K562 (cell line): ENCODE data around the gene CHRNG. TPM values are rescaled to one million over a fixed set of nuclear protein-coding genes. Genes with fewer than 3 reads are reported as not detected.

ENCODE experiments used
- ATAC-seq: fragments of 200-7000 bp; cut with Tn5 transposase; 3 replicates; pipeline ENCODE4 v1.9.1; 2020; ENCODE audit warnings: moderate library complexity
- BruUV-seq: library from RNA; stranded (reverse); fragments of 400-500 nt; replicated peaks from 2 replicates; lab custom pipeline; 2021; lab: Mats Ljungman, UMichigan
- CTCF ChIA-PET: fragments of 300-600 bp; formaldehyde crosslinking; extraction: SDS; loops from one replicate; lab custom pipeline; 2021; ENCODE audit warnings: low intra/inter-chr PET ratio; lab: Yijun Ruan, JAX
- POLR2A ChIA-PET: fragments of 300-600, 350-650 bp; sonication (Branson Sonifier 250); formaldehyde crosslinking; extraction: SDS; loops from one replicate; lab custom pipeline; 2021; ENCODE audit warnings: antibody characterized with exemption, inconsistent platforms; lab: Yijun Ruan, JAX
- DNase-seq, 4 experiments: peaks; one replicate each; pipeline versions ENCODE4 v3.0.0 to v3.0.0-alpha.2; 2011 to 2018; ENCODE audit warnings: low spot score in 3 of 4, mixed read lengths in 3 of 4; ENCODE audit errors: extremely low read depth in 1 of 4
- FAIRE-seq: peaks from 2 replicates; lab custom pipeline; 2011; peaks lifted over from hg19 to GRCh38; lab: Jason Lieb, UNC
- H2AFZ ChIP-seq: 2 replicates; pipeline ENCODE4 v1.6.0; 2011; ENCODE audit warnings: low read depth, low read length, control low read depth, inconsistent platforms
- H3K27ac ChIP-seq: fragments of 200-600 bp; 3 replicates; pipeline ENCODE4 v1.8.0; 2011; ENCODE audit warnings: low read depth, mild to moderate bottlenecking, control low read depth, inconsistent platforms, low read length, moderate library complexity, mixed read lengths; ENCODE audit errors: extremely low read depth
- H3K27me3 ChIP-seq, 2 experiments: fragments of 300-600 bp in 1 of 2; 2 replicates in 1 of 2; 3 replicates in 1 of 2; pipeline versions ENCODE4 v1.6.0 to v1.8.0; 2011; ENCODE audit warnings: inconsistent platforms in 2 of 2, low read length in 2 of 2, mild to moderate bottlenecking in 1 of 2, mixed read lengths in 1 of 2, moderate library complexity in 1 of 2; ENCODE audit not compliant: control insufficient read depth in 2 of 2, insufficient read depth in 2 of 2
- H3K36me3 ChIP-seq: fragments of 300-600 bp; 3 replicates; pipeline ENCODE4 v1.8.0; 2011; ENCODE audit warnings: mild to moderate bottlenecking, low read length, inconsistent platforms; ENCODE audit not compliant: control insufficient read depth, insufficient read depth
- H3K4me1 ChIP-seq, 2 experiments: fragments of 200-600 bp in 1 of 2; replicated peaks in 1 of 2; 2 replicates in 1 of 2; 3 replicates in 1 of 2; pipeline versions ENCODE4 v1.5.1 to v1.8.0; 2011; ENCODE audit warnings: inconsistent platforms in 2 of 2, low read length in 2 of 2, mild to moderate bottlenecking in 1 of 2, mixed read lengths in 1 of 2, moderate library complexity in 1 of 2; ENCODE audit not compliant: control insufficient read depth in 2 of 2, insufficient read depth in 2 of 2
- H3K4me2 ChIP-seq: 2 replicates; pipeline ENCODE4 v1.6.1; 2011; ENCODE audit warnings: low read length, control low read depth, inconsistent platforms, mixed read lengths; ENCODE audit not compliant: insufficient read depth
- H3K4me3 ChIP-seq: fragments of 200-600 bp; sonication (generic), shearing (Covaris generic); 2 replicates; pipeline ENCODE4 v1.5.1; 2016; ENCODE audit warnings: control low read depth, inconsistent platforms
- H3K79me2 ChIP-seq: fragments of 200-600 bp; 3 replicates; pipeline ENCODE4 v1.8.0; 2011; ENCODE audit warnings: low read length, inconsistent platforms; ENCODE audit not compliant: control insufficient read depth, insufficient read depth
- H3K9ac ChIP-seq, 2 experiments: 2 replicates each; pipeline versions ENCODE4 v1.6.0 to v1.6.1; 2011; ENCODE audit warnings: low read depth in 2 of 2, low read length in 2 of 2, control low read depth in 1 of 2, inconsistent platforms in 1 of 2, mild to moderate bottlenecking in 1 of 2, mixed read lengths in 1 of 2; ENCODE audit not compliant: insufficient read depth in 1 of 2
- H3K9me1 ChIP-seq: one replicate; pipeline ENCODE4 v1.6.0; 2011; ENCODE audit warnings: inconsistent platforms, mild to moderate bottlenecking, low read length, moderate library complexity; ENCODE audit not compliant: control insufficient read depth, insufficient read depth
- H3K9me3 ChIP-seq: replicated peaks from 2 replicates; pipeline ENCODE4 v1.5.1; 2011; ENCODE audit warnings: low read depth, low read length, inconsistent platforms; ENCODE audit not compliant: control insufficient read depth, insufficient read depth
- H4K20me1 ChIP-seq: replicated peaks from 2 replicates; pipeline ENCODE4 v1.6.1; 2011; ENCODE audit warnings: low read length, inconsistent platforms, mixed read lengths; ENCODE audit not compliant: control insufficient read depth, insufficient read depth
- GABPB2 ChIP-seq: fragments of 250-450 bp; sonication (Bioruptor Pico); conservative IDR thresholded peaks from 2 replicates; pipeline ENCODE4 v1.5.1; 2021; ENCODE audit warnings: mild to moderate bottlenecking
- MGA ChIP-seq: fragments of 450-650 bp; IDR thresholded peaks from 2 replicates; pipeline ENCODE4 v1.6.1; 2016; ENCODE audit warnings: mild to moderate bottlenecking, moderate library complexity
- RAD21 ChIP-seq, 2 experiments: fragments of 250-450 bp in 1 of 2; fragments of 450-650 bp in 1 of 2; sonication (Bioruptor Pico) in 1 of 2; formaldehyde crosslinking in 1 of 2; IDR thresholded peaks in 1 of 2; conservative IDR thresholded peaks in 1 of 2; 2 replicates each; pipeline versions ENCODE4 v1.4.0 to v1.8.0; 2020 to 2022; ENCODE audit warnings: mild to moderate bottlenecking in 2 of 2, moderate library complexity in 1 of 2
- SMC3 ChIP-seq: conservative IDR thresholded peaks from 2 replicates; pipeline ENCODE4 v1.6.1; 2011; ENCODE audit warnings: low read depth, low read length, improper control_type of control experiment; ENCODE audit not compliant: insufficient read depth
- STAG1 ChIP-seq: sonication (generic); formaldehyde crosslinking; IDR thresholded peaks from 2 replicates; pipeline ENCODE4 v1.5.0; 2020; ENCODE audit warnings: missing genetic modification reagents, borderline replicate concordance
- ZBTB7A ChIP-seq: IDR thresholded peaks from 2 replicates; pipeline ENCODE4 v1.6.1; 2011; ENCODE audit warnings: low read depth, mild to moderate bottlenecking, low read length, moderate library complexity, borderline replicate concordance; ENCODE audit not compliant: control insufficient read depth
- WGBS: fragments of 100-300 bp; shearing (Covaris generic); methylation state at CpG from one replicate; pipeline ENCODE4 v1.1.6; 2016; ENCODE audit warnings: low coverage, mixed read lengths; ENCODE audit not compliant: insufficient coverage; ENCODE audit errors: missing lambda C conversion rate; 5-methylcytosine and 5-hydroxymethylcytosine counted together
- in situ Hi-C: fragments of 300-500 bp; cut with MboI; formaldehyde crosslinking; loops from 4 replicates; pipeline ENCODE4 v1.15.0; 2018; ENCODE audit warnings: inconsistent platforms, mixed read lengths
- intact Hi-C: fragments of 100-400 bp; cut with micrococcal nuclease; formaldehyde crosslinking; loops from 2 replicates; pipeline ENCODE4 v1.14.2; 2022
- polyA plus RNA-seq, 8 experiments: library from polyadenylated mRNA; depleted of rRNA in 4 of 8; stranded (reverse) in 5 of 8; unstranded in 3 of 8; fragments of >200 nt; fragmentation: Nextera tagmentation in 2 of 8; fragmentation: Illumina TruSeq in 1 of 8; extraction: Ambion mirVana in 2 of 8; extraction: Trizol in 1 of 8; gene quantifications; 2 replicates each; pipeline versions ENCODE4 v1.2.1 to v1.2.3, GENCODE V29; 2011 to 2014; ENCODE audit warnings: inconsistent platforms in 1 of 8, missing spikeins in 1 of 8
- total RNA-seq, 7 experiments: library from RNA; depleted of rRNA in 6 of 7; stranded (reverse); fragments of >200 nt in 6 of 7; fragmentation: Illumina TruSeq in 2 of 7; extraction: Trizol in 2 of 7; gene quantifications; 2 replicates each; pipeline versions ENCODE4 v1.2.1 to v1.2.3, GENCODE V29; 2011 to 2021; ENCODE audit warnings: low replicate concordance in 1 of 7
- TF ChIP-seq, protein P1 (sequence below), 2 experiments: IDR thresholded peaks; 2 replicates each; pipeline ENCODE4 v1.6.1; 2011; ENCODE audit warnings: borderline replicate concordance in 1 of 2, control low read depth in 1 of 2, low read depth in 1 of 2, low read length in 1 of 2, mild to moderate bottlenecking in 1 of 2, mixed read lengths in 1 of 2, moderate library complexity in 1 of 2; ENCODE audit not compliant: insufficient read depth in 1 of 2, insufficient read length in 1 of 2, poor library complexity in 1 of 2, severe bottlenecking in 1 of 2; ENCODE audit errors: extremely low read depth in 1 of 2

The CHRNG gene
- total and polyA plus RNA-seq, 9 of the 15 experiments (the other 6 are each of a cell fraction or from before 2014, with no cell fraction given) = not detected

GRCh38 chr2:232521959-232522622 lies 17.4 kb upstream of the CHRNG start:
- CTCF ChIA-PET = interaction anchor here (0.7 to 1.0 kb wide), 2 partner anchors 75 to 389 kb away, joined by 4 read pairs; no protein-coding TSS in a partner anchor
- no TSS peak for BruUV-seq
- intact Hi-C loops (loop anchor here (5.0 kb wide), 3 partner anchors 75 to 285 kb away; no protein-coding TSS in a partner anchor), in situ Hi-C loops (no loop called here)
- no peak overlapping the region for H2AFZ ChIP-seq
- DNase-seq (peak; percentile 38 to 85 (median 80)), FAIRE-seq (no peak), ATAC-seq (peak; percentile 81)
- no peaks in the 10 kb centered on the region for H4K20me1 ChIP-seq
- no peaks in the 10 kb centered on the region for H3K79me2 ChIP-seq
- H3K9ac ChIP-seq = no peak overlapping the region
- no peak overlapping the region for H3K4me3 ChIP-seq
- H3K27me3 ChIP-seq = peaks cover 0 to 50% of the 10 kb centered on the region in 2 experiments; a peak in 3 of 5 replicates
- POLR2A ChIA-PET = no interaction called here
- H3K4me2 ChIP-seq = no peak overlapping the region
- peaks cover 0 to 27% of the 10 kb centered on the region in 2 experiments; a peak in 2 of 5 replicates for H3K4me1 ChIP-seq
- H3K9me1 ChIP-seq = no peaks in the 10 kb centered on the region
- no peaks in the 10 kb centered on the region for H3K36me3 ChIP-seq
- no peaks in the 10 kb centered on the region for H3K9me3 ChIP-seq
- H3K27ac ChIP-seq = no peak overlapping the region
- 5% methylated on average over 22 of the region's 66 CpGs for WGBS
- TF ChIP-seq RAD21 (CRISPR knock-in tag; conservative IDR thresholded peaks at IDR 0.05 in 1 of 2, IDR thresholded peaks at IDR 0.05 in 1 of 2) (peak; percentile 54 to 75), ZBTB7A (peak; percentile 41; the same call in 1 of the 2 replicates), GABPB2 (CRISPR knock-in tag) (no peak), MGA (no peak), SMC3 (0 out of 2 replicates have a peak, but pooled peaks have one; percentile 20), STAG1 (CRISPR knock-in tag) (peak; percentile 39; the same call in 1 of the 2 replicates)
- TF ChIP-seq, protein P1, sequence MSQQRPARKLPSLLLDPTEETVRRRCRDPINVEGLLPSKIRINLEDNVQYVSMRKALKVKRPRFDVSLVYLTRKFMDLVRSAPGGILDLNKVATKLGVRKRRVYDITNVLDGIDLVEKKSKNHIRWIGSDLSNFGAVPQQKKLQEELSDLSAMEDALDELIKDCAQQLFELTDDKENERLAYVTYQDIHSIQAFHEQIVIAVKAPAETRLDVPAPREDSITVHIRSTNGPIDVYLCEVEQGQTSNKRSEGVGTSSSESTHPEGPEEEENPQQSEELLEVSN (IDR thresholded peaks at IDR 0.05; ENCODE audit: borderline replicate concordance in 1 of 2, extremely low read depth in 1 of 2, insufficient read depth in 1 of 2, insufficient read length in 1 of 2, low read depth in 1 of 2, low read length in 1 of 2, poor library complexity in 1 of 2, severe bottlenecking in 1 of 2) = peak in 1 of 2 experiments; percentile 17
